ENCODE measurements around the gene PROS1. TPM values are rescaled to one million over a fixed set of nuclear protein-coding genes. Genes with fewer than 3 reads are reported as not detected.
"Not testable (repeated sequence)": the region's sequence is repeated elsewhere in the genome, so short reads cannot be mapped to it uniquely, and the experiment has no call there.

The PROS1 gene
- total and polyA plus RNA-seq, 11 donors = 20.4 to 203 (median 62.7) TPM

DNA sequence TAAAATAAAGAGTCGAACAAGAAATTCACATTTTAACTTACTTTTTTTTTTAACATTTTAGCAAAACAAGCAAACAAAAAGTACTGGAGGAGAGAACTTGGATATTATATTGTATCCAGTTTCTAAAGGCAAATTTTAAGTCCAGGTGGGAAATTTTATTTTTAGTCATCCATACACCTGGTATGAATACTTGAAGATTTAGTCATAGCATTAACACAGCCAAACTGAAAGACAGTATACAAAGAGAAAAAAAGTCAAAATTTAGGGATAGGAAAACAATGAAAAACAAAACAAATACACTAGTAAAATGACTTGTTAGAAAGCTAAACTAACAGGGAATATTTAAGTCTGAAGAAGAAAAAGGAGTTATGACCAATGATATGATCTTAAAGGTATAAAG lies 69.1 kb downstream of the PROS1 start:
- WGBS, 4 donors = 94 to 99% (median 95%) methylated on average over 1 of the region's 1 CpG
- no peaks in the 10 kb centered on the region for H3K9me3 ChIP-seq
- H3K27ac ChIP-seq = no peak overlapping the region
- ATAC-seq (no peak), DNase-seq (no peak)
- H3K36me3 ChIP-seq = peaks cover 0 to 41% (median 0%) of the 10 kb centered on the region in 9 donors
- peaks cover 0 to 5% (median 0%) of the 10 kb centered on the region in 12 donors for H3K4me1 ChIP-seq
- intact Hi-C loops (cut with DNase I) = loop anchor here in 1 of 10 donors (10.0 kb wide), 1 partner anchor 160 kb away; the partner anchor contains the start of genes DHFR2 and NSUN3
- H3K4me3 ChIP-seq = no peak overlapping the region
- H3K27me3 ChIP-seq = no peaks in the 10 kb centered on the region
- TF ChIP-seq, protein P1, sequence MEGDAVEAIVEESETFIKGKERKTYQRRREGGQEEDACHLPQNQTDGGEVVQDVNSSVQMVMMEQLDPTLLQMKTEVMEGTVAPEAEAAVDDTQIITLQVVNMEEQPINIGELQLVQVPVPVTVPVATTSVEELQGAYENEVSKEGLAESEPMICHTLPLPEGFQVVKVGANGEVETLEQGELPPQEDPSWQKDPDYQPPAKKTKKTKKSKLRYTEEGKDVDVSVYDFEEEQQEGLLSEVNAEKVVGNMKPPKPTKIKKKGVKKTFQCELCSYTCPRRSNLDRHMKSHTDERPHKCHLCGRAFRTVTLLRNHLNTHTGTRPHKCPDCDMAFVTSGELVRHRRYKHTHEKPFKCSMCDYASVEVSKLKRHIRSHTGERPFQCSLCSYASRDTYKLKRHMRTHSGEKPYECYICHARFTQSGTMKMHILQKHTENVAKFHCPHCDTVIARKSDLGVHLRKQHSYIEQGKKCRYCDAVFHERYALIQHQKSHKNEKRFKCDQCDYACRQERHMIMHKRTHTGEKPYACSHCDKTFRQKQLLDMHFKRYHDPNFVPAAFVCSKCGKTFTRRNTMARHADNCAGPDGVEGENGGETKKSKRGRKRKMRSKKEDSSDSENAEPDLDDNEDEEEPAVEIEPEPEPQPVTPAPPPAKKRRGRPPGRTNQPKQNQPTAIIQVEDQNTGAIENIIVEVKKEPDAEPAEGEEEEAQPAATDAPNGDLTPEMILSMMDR (IDR thresholded peaks at IDR 0.05) = no peak
- TF ChIP-seq POLR2A (IDR thresholded peaks at IDR 0.05) = no peak

DNA sequence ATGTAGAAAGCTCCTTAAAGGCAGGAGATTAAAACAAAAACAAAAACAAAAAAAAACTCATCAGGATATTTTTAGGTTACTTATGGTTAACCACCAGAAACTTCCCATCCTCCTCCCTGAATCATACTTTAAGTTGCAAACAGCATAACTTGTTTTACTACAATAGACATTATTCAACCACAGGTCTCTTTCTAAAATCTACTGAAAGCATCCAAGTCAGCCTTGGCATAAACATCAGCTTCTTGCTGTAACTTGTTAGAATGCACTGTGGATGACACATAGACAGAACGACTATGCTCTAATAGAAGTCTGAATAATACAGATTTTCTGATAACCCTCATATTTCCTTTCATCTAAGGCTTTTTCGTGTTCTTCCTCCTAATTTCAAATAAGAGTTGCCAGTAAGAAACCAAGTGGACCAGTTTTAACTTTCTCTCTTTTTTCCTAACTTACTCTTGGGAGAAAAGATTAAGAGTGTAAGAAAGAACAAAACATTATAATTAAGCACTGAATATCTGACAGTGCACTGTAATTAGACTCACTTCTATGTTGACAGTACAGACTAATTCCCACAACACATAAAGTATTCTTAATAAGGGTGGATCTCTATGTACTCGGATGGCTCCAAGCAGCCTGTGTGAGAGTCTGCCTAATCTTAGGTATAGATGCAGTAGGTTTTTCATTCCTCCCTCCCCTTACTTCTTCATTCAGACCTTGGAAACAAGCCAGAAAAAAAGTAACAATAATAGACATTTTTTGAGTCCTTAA lies 95.3 kb downstream of the PROS1 start:
- H3K27me3 ChIP-seq; H3K4me3 ChIP-seq; H3K9me3 ChIP-seq; DNase-seq; ATAC-seq; intact Hi-C loops (cut with DNase I); H3K4me1 ChIP-seq; H3K27ac ChIP-seq: not testable (repeated sequence)
- 72 to 79% (median 79%) methylated on average over 3 of the region's 3 CpGs for WGBS, 4 donors
- H3K36me3 ChIP-seq = peaks cover 0 to 41% (median 4%) of the 10 kb centered on the region in 9 donors

DNA sequence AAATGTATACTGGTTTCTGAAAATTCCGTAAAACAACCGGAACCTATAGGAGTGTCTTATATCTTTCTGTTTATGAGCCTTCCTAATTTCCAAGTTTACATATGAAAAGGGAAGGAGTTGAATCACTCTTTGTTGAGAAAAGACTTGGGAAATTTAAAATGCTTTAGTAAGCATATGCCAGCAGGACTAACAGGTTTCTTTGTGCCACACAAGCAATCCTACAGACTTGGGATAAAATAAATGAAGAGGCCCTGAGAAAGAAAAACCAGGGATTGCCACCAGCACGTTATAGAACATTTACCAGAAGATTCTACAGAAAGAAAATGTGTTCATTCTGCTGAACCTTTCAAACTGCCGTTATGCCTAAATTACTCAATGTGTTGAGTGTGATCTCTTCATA lies 96.3 kb downstream of the PROS1 start:
- DNase-seq; H3K27ac ChIP-seq; H3K4me3 ChIP-seq; H3K4me1 ChIP-seq; H3K27me3 ChIP-seq; intact Hi-C loops (cut with DNase I); H3K9me3 ChIP-seq; ATAC-seq: not testable (repeated sequence)
- 91 to 92% (median 92%) methylated on average over 4 of the region's 4 CpGs for WGBS, 4 donors
- H3K36me3 ChIP-seq = peaks cover 0 to 48% (median 4%) of the 10 kb centered on the region in 9 donors

DNA sequence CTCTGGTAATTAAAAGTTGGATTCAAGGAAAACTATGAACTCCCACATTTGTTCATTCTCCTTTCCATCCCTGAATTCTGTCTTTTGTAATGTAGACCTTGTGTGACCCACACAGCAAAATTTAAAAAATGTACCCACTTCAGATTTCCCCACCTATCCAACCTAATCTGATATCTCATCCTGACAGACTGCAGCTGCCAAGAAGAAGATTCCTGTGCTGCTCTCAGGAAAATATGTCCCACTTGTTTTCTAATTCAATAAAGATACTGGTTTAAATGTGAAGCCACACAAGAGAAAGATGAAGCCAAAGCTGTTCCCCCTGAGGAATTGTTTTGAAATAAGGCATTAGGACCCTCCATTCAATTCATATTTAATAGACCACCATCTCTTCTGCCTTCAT lies 100.3 kb downstream of the PROS1 start:
- H3K4me1 ChIP-seq; DNase-seq; H3K4me3 ChIP-seq; ATAC-seq; intact Hi-C loops (cut with DNase I); H3K9me3 ChIP-seq; H3K27ac ChIP-seq; H3K27me3 ChIP-seq: not testable (repeated sequence)
- H3K36me3 ChIP-seq = peaks cover 0 to 40% (median 0%) of the 10 kb centered on the region in 9 donors

DNA sequence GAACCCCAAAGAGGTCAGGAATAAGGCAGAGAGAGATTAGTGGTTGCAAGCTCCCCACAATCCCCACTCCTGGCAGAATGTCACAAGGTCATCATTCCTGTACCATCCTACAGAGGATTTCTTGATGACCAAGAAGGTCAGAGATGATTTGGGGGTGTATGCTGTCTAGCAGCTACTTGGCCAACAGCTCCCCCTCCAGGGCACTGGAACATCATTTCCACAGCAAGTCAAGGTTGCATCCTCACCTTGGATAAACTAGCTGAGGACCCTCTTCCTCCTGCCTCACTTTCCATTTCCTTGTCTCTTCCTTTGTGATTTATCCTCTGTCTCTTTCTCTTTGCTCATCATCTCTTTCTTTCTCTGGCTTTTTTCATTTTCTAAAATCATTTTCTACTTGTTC lies 106.3 kb downstream of the PROS1 start:
- Histone ChIP-seq H3K36me3 (peaks cover 0 to 2% (median 0%) of the 10 kb centered on the region in 9 donors), H3K27ac (no peak overlapping the region), H3K4me3 (no peak overlapping the region), H3K4me1 (no peaks in the 10 kb centered on the region), H3K9me3 (no peaks in the 10 kb centered on the region), H3K27me3 (no peaks in the 10 kb centered on the region)
- no peak for DNase-seq
- no peak for TF ChIP-seq POLR2A (IDR thresholded peaks at IDR 0.05)
- TF ChIP-seq, protein P1 (IDR thresholded peaks at IDR 0.05) = no peak
- ATAC-seq = no peak
- intact Hi-C loops (cut with DNase I) = no loop called here

DNA sequence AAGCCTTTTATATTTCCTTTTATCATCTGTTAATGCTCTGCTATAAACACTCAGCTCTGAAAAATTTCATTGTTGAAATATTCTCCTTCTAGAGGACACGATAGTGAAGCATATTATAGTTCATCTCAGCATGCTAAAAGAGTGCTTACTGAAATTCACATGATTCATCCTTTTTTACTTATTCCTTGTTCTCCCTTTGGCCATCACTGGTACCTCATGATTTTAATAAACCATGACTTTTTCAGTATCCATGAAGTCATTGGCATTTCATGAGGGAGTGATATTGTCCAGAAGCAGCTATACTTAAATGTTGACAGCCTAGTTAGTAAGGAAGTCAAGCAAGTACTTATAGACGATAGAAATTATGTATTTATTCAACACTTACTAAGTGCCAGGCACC lies 112.7 kb downstream of the PROS1 start:
- TF ChIP-seq POLR2A (IDR thresholded peaks at IDR 0.05) = no peak
- TF ChIP-seq, protein P1 (IDR thresholded peaks at IDR 0.05) = no peak
- 42 to 51% (median 49%) methylated on average over 2 of the region's 2 CpGs for WGBS, 4 donors
- Histone ChIP-seq H3K27me3 (no peaks in the 10 kb centered on the region), H3K4me3 (no peak overlapping the region), H3K36me3 (no peaks in the 10 kb centered on the region), H3K27ac (no peak overlapping the region), H3K4me1 (no peaks in the 10 kb centered on the region), H3K9me3 (no peaks in the 10 kb centered on the region)
- intact Hi-C loops (cut with DNase I) = no loop called here
- ATAC-seq (no peak), DNase-seq (no peak)

Measured in heart left ventricle (tissue), 16 donors.